OCI-LY7 (cell line): Measurements from ENCODE around the gene TRIM37. TPM values are rescaled to one million over a fixed set of nuclear protein-coding genes. Genes with fewer than 3 reads are reported as not detected.

ENCODE experiments used
- BruUV-seq: library from RNA; stranded (reverse); fragments of 400-500 nt; replicated peaks from 2 replicates; lab custom pipeline; 2021; lab: Mats Ljungman, UMichigan
- CTCF ChIA-PET: fragments of 300-600 bp; sonication (Branson Sonifier 250); formaldehyde crosslinking; loops from one replicate; lab custom pipeline; 2022; ENCODE audit warnings: antibody characterized with exemption; ENCODE audit not compliant: unreplicated experiment; lab: Charles Lee
- POLR2A ChIA-PET: fragments of 300-600 bp; sonication (Branson Sonifier 250); formaldehyde crosslinking; loops from one replicate; lab custom pipeline; 2022; ENCODE audit warnings: antibody characterized with exemption; lab: Charles Lee
- DNase-seq: peaks from one replicate; pipeline ENCODE4 v3.0.0-alpha.2; 2015; ENCODE audit warnings: low spot score
- H2AFZ ChIP-seq: fragments of 200-600 bp; sonication (generic), shearing (Covaris generic); 2 replicates; pipeline ENCODE4 v1.6.1; 2014; ENCODE audit warnings: mild to moderate bottlenecking, antibody characterized with exemption, low read length, moderate library complexity
- H3K27ac ChIP-seq: fragments of 200-600 bp; sonication (generic); 2 replicates; pipeline ENCODE4 v1.5.1; 2014; ENCODE audit warnings: mixed run types, low read depth, mild to moderate bottlenecking, moderate library complexity, low read length, inconsistent platforms; ENCODE audit not compliant: poor library complexity, severe bottlenecking
- H3K36me3 ChIP-seq: fragments of 200-600 bp; sonication (generic); 2 replicates; pipeline ENCODE4 v1.6.1; 2014; ENCODE audit warnings: mild to moderate bottlenecking, antibody characterized with exemption, low read length, moderate library complexity, mixed read lengths; ENCODE audit not compliant: insufficient read depth
- H3K4me1 ChIP-seq: fragments of 200-600 bp; sonication (generic); 2 replicates; pipeline ENCODE4 v1.5.1; 2014; ENCODE audit warnings: mild to moderate bottlenecking, low read length; ENCODE audit not compliant: insufficient read depth, poor library complexity, severe bottlenecking
- H3K4me2 ChIP-seq: fragments of 200-600 bp; sonication (generic); 2 replicates; pipeline ENCODE4 v1.6.1; 2014; ENCODE audit warnings: mild to moderate bottlenecking, low read length
- H3K4me3 ChIP-seq: fragments of 200-600 bp; sonication (generic); 2 replicates; pipeline ENCODE4 v1.5.1; 2014; ENCODE audit warnings: mild to moderate bottlenecking, low read depth, low read length; ENCODE audit not compliant: poor library complexity, severe bottlenecking
- H3K79me2 ChIP-seq: fragments of 200-600 bp; sonication (generic); 2 replicates; pipeline ENCODE4 v1.6.1; 2016; ENCODE audit warnings: low read depth, mild to moderate bottlenecking, low read length, moderate library complexity, mixed read lengths; ENCODE audit not compliant: insufficient read depth
- H3K9me2 ChIP-seq: fragments of 200-600 bp; sonication (generic); 2 replicates; pipeline ENCODE4 v1.6.1; 2016; ENCODE audit warnings: mild to moderate bottlenecking, low read length, mixed read lengths; ENCODE audit not compliant: insufficient read depth
- H3K9me3 ChIP-seq: fragments of 200-600 bp; sonication (generic); 2 replicates; pipeline ENCODE4 v1.6.1; 2014; ENCODE audit warnings: mild to moderate bottlenecking, mixed run types, low read length, mixed read lengths
- H4K20me1 ChIP-seq: fragments of 200-600 bp; sonication (generic); 2 replicates; pipeline ENCODE4 v1.6.1; 2014; ENCODE audit warnings: mild to moderate bottlenecking, antibody characterized with exemption, low read length, moderate library complexity, mixed read lengths; ENCODE audit not compliant: insufficient read depth
- CTCF ChIP-seq: fragments of 200-600 bp; sonication (generic); conservative IDR thresholded peaks from 2 replicates; pipeline ENCODE4 v1.5.1; 2014; ENCODE audit warnings: mild to moderate bottlenecking, antibody characterized with exemption, low read length, moderate library complexity, mixed read lengths
- EZH2phosphoT487 ChIP-seq: fragments of 200-600 bp; sonication (generic); IDR thresholded peaks from 2 replicates; pipeline ENCODE4 v1.6.1; 2018; ENCODE audit warnings: low read depth, borderline replicate concordance, mild to moderate bottlenecking, mixed run types, antibody characterized with exemption, low read length, moderate library complexity, mixed read lengths
- intact Hi-C: fragments of 100-400 bp; cut with micrococcal nuclease; formaldehyde crosslinking; loops from one replicate; pipeline ENCODE4 v1.10.0; 2022; ENCODE audit not compliant: unreplicated experiment
- total RNA-seq, 2 experiments: library from RNA; depleted of rRNA in 1 of 2; stranded (reverse); fragments of >200 nt in 1 of 2; shearing (Covaris generic) in 1 of 2; gene quantifications; 2 replicates each; pipeline ENCODE4 v1.2.3, GENCODE V29; 2014 to 2022

TRIM37 gene
- total RNA-seq, 2 experiments from 2014 or later: 27.9 to 35.4 TPM

GRCh38 chr17:59018019-59018418 lies 88.7 kb downstream of the TRIM37 start:
- Histone ChIP-seq H3K9me2 (no peaks in the 10 kb centered on the region), H2AFZ (no peak overlapping the region), H3K27ac (no peak overlapping the region), H3K79me2 (no peaks in the 10 kb centered on the region), H3K9me3 (no peaks in the 10 kb centered on the region; the same call in 1 of the 2 replicates), H3K4me2 (no peak overlapping the region), H4K20me1 (no peaks in the 10 kb centered on the region), H3K36me3 (peaks cover 68% of the 10 kb centered on the region), H3K4me1 (no peaks in the 10 kb centered on the region), H3K4me3 (no peak overlapping the region)
- CTCF ChIA-PET: no interaction called here
- DNase-seq: no peak
- TF ChIP-seq CTCF: no peak
- no peak for TF ChIP-seq EZH2phosphoT487
- POLR2A ChIA-PET: interaction anchor here (0.6 kb wide), 1 partner anchor 56 kb away, joined by 3 read pairs; no protein-coding TSS in a partner anchor
- intact Hi-C loops: no loop called here
- BruUV-seq: no TSS peak

- DNase-seq: no peak
- H4K20me1 ChIP-seq: no peaks in the 10 kb centered on the region
- H3K9me2 ChIP-seq: no peaks in the 10 kb centered on the region
- H3K36me3 ChIP-seq: peaks cover 82% of the 10 kb centered on the region
- no peaks in the 10 kb centered on the region for H3K79me2 ChIP-seq
- H3K9me3 ChIP-seq: no peaks in the 10 kb centered on the region
- H3K4me2 ChIP-seq: no peak overlapping the region
- no peak overlapping the region for H3K27ac ChIP-seq
- POLR2A ChIA-PET: no interaction called here
- H3K4me1 ChIP-seq: no peaks in the 10 kb centered on the region
- no peak overlapping the region for H2AFZ ChIP-seq
- CTCF ChIA-PET: no interaction called here
- TF ChIP-seq EZH2phosphoT487: no peak
- TF ChIP-seq CTCF: no peak
- intact Hi-C loops: no loop called here
- no peak overlapping the region for H3K4me3 ChIP-seq
- no TSS peak for BruUV-seq
Observed at GRCh38 chr17:59011975-59012374, 94.7 kb downstream of the TRIM37 start.

- Histone ChIP-seq H3K4me2 (no peak overlapping the region), H3K79me2 (no peaks in the 10 kb centered on the region), H2AFZ (no peak overlapping the region), H3K4me1 (no peaks in the 10 kb centered on the region), H3K4me3 (no peak overlapping the region), H4K20me1 (no peaks in the 10 kb centered on the region), H3K27ac (no peak overlapping the region), H3K9me3 (no peaks in the 10 kb centered on the region), H3K36me3 (peaks cover 78% of the 10 kb centered on the region), H3K9me2 (no peaks in the 10 kb centered on the region)
- no peak for DNase-seq
- CTCF ChIA-PET: no interaction called here
- intact Hi-C loops: no loop called here
- BruUV-seq: no TSS peak
- POLR2A ChIA-PET: no interaction called here
- TF ChIP-seq CTCF (no peak), EZH2phosphoT487 (no peak)
Observed at GRCh38 chr17:59010026-59010425, 96.7 kb downstream of the TRIM37 start.
